Measurements from ENCODE around the gene TXNRD2.

The TXNRD2 gene

GRCh38 chr22:19847345-19847632 lies 94.3 kb downstream of the TXNRD2 start:
- Histone ChIP-seq H3K4me1 (ENCODE audit: control insufficient read depth, insufficient read depth, low read length) (peaks cover 10% of the 10 kb centered on the region), H3K27ac (ENCODE audit: insufficient read depth, low read depth, low read length, poor library complexity, severe bottlenecking) (no peak overlapping the region), H3K27me3 (ENCODE audit: control insufficient read depth, insufficient read depth, low read length, poor library complexity, severe bottlenecking) (no peaks in the 10 kb centered on the region), H3K4me3 (ENCODE audit: insufficient read depth, low read depth, low read length) (no peak overlapping the region), H3K9me3 (ENCODE audit: control insufficient read depth, low read length) (no peaks in the 10 kb centered on the region), H3K36me3 (ENCODE audit: control insufficient read depth, insufficient read depth, low read length) (peaks cover 15% of the 10 kb centered on the region)
- 94 to 95% methylated on average over 2 of the region's 2 CpGs for WGBS, 2 experiments

GRCh38 chr22:19846620-19847344 lies 94.8 kb downstream of the TXNRD2 start:
- WGBS, 2 experiments: 94% methylated on average over 9 of the region's 9 CpGs
- Histone ChIP-seq H3K4me3 (ENCODE audit: insufficient read depth, low read depth, low read length) (no peak overlapping the region), H3K4me1 (ENCODE audit: control insufficient read depth, insufficient read depth, low read length) (peaks cover 10% of the 10 kb centered on the region), H3K27me3 (ENCODE audit: control insufficient read depth, insufficient read depth, low read length, poor library complexity, severe bottlenecking) (no peaks in the 10 kb centered on the region), H3K36me3 (ENCODE audit: control insufficient read depth, insufficient read depth, low read length) (peaks cover 12% of the 10 kb centered on the region), H3K27ac (ENCODE audit: insufficient read depth, low read depth, low read length, poor library complexity, severe bottlenecking) (no peak overlapping the region), H3K9me3 (ENCODE audit: control insufficient read depth, low read length) (no peaks in the 10 kb centered on the region)

- Histone ChIP-seq H3K4me1 (ENCODE audit: control insufficient read depth, insufficient read depth, low read length) (peaks cover 10% of the 10 kb centered on the region), H3K36me3 (ENCODE audit: control insufficient read depth, insufficient read depth, low read length) (peaks cover 6% of the 10 kb centered on the region), H3K27ac (ENCODE audit: insufficient read depth, low read depth, low read length, poor library complexity, severe bottlenecking) (no peak overlapping the region), H3K9me3 (ENCODE audit: control insufficient read depth, low read length) (no peaks in the 10 kb centered on the region), H3K27me3 (ENCODE audit: control insufficient read depth, insufficient read depth, low read length, poor library complexity, severe bottlenecking) (no peaks in the 10 kb centered on the region), H3K4me3 (ENCODE audit: insufficient read depth, low read depth, low read length) (no peak overlapping the region)
- 84 to 89% methylated on average over 8 of the region's 8 CpGs for WGBS, 2 experiments
Measured at GRCh38 chr22:19845054-19845722, 96.4 kb downstream of the TXNRD2 start.

- H3K4me3 ChIP-seq (ENCODE audit: insufficient read depth, low read depth, low read length): no peak overlapping the region
- H3K27me3 ChIP-seq (ENCODE audit: control insufficient read depth, insufficient read depth, low read length, poor library complexity, severe bottlenecking): no peaks in the 10 kb centered on the region
- no peak overlapping the region for H3K27ac ChIP-seq (ENCODE audit: insufficient read depth, low read depth, low read length, poor library complexity, severe bottlenecking)
- peaks cover 6% of the 10 kb centered on the region for H3K36me3 ChIP-seq (ENCODE audit: control insufficient read depth, insufficient read depth, low read length)
- H3K4me1 ChIP-seq (ENCODE audit: control insufficient read depth, insufficient read depth, low read length): peaks cover 10% of the 10 kb centered on the region
- 92% methylated on average over 18 of the region's 18 CpGs for WGBS, 2 experiments
- no peaks in the 10 kb centered on the region for H3K9me3 ChIP-seq (ENCODE audit: control insufficient read depth, low read length)
Measured at GRCh38 chr22:19844377-19845053, 97.1 kb downstream of the TXNRD2 start.

- Histone ChIP-seq H3K4me3 (ENCODE audit: insufficient read depth, low read depth, low read length) (no peak overlapping the region), H3K9me3 (ENCODE audit: control insufficient read depth, low read length) (no peaks in the 10 kb centered on the region), H3K36me3 (ENCODE audit: control insufficient read depth, insufficient read depth, low read length) (peaks cover 6% of the 10 kb centered on the region), H3K27me3 (ENCODE audit: control insufficient read depth, insufficient read depth, low read length, poor library complexity, severe bottlenecking) (no peaks in the 10 kb centered on the region), H3K27ac (ENCODE audit: insufficient read depth, low read depth, low read length, poor library complexity, severe bottlenecking) (no peak overlapping the region), H3K4me1 (ENCODE audit: control insufficient read depth, insufficient read depth, low read length) (peaks cover 10% of the 10 kb centered on the region)
- 93 to 94% methylated on average over 11 of the region's 11 CpGs for WGBS, 2 experiments
Measured at GRCh38 chr22:19843857-19844376, 97.7 kb downstream of the TXNRD2 start.

- no peak overlapping the region for H3K4me3 ChIP-seq (ENCODE audit: insufficient read depth, low read depth, low read length)
- no peaks in the 10 kb centered on the region for H3K27me3 ChIP-seq (ENCODE audit: control insufficient read depth, insufficient read depth, low read length, poor library complexity, severe bottlenecking)
- H3K36me3 ChIP-seq (ENCODE audit: control insufficient read depth, insufficient read depth, low read length): peaks cover 6% of the 10 kb centered on the region
- H3K4me1 ChIP-seq (ENCODE audit: control insufficient read depth, insufficient read depth, low read length): peaks cover 10% of the 10 kb centered on the region
- H3K27ac ChIP-seq (ENCODE audit: insufficient read depth, low read depth, low read length, poor library complexity, severe bottlenecking): no peak overlapping the region
- 84 to 85% methylated on average over 27 of the region's 27 CpGs for whole genome bisulfite sequencing, 2 experiments
- H3K9me3 ChIP-seq (ENCODE audit: control insufficient read depth, low read length): no peaks in the 10 kb centered on the region
Measured at GRCh38 chr22:19843107-19843856, 98.3 kb downstream of the TXNRD2 start.

- 88 to 90% methylated on average over 12 of the region's 12 CpGs for WGBS, 2 experiments
Measured at GRCh38 chr22:19842393-19843106, 99.1 kb downstream of the TXNRD2 start.

GRCh38 chr22:19841641-19842392 lies 99.8 kb downstream of the TXNRD2 start:
- Histone ChIP-seq H3K4me3 (ENCODE audit: insufficient read depth, low read depth, low read length) (no peak overlapping the region), H3K9me3 (ENCODE audit: control insufficient read depth, low read length) (no peaks in the 10 kb centered on the region), H3K27ac (ENCODE audit: insufficient read depth, low read depth, low read length, poor library complexity, severe bottlenecking) (no peak overlapping the region), H3K4me1 (ENCODE audit: control insufficient read depth, insufficient read depth, low read length) (peaks cover 10% of the 10 kb centered on the region), H3K27me3 (ENCODE audit: control insufficient read depth, insufficient read depth, low read length, poor library complexity, severe bottlenecking) (no peaks in the 10 kb centered on the region), H3K36me3 (ENCODE audit: control insufficient read depth, insufficient read depth, low read length) (no peaks in the 10 kb centered on the region)
- WGBS, 2 experiments: 93% methylated on average over 8 of the region's 8 CpGs

More at GRCh38 chr22:19842393-19843106, 99.1 kb downstream of the TXNRD2 start:
- Histone ChIP-seq H3K9me3 (ENCODE audit: control insufficient read depth, low read length) (no peaks in the 10 kb centered on the region), H3K36me3 (ENCODE audit: control insufficient read depth, insufficient read depth, low read length) (peaks cover 6% of the 10 kb centered on the region), H3K27me3 (ENCODE audit: control insufficient read depth, insufficient read depth, low read length, poor library complexity, severe bottlenecking) (no peaks in the 10 kb centered on the region), H3K27ac (ENCODE audit: insufficient read depth, low read depth, low read length, poor library complexity, severe bottlenecking) (no peak overlapping the region), H3K4me1 (ENCODE audit: control insufficient read depth, insufficient read depth, low read length) (peaks cover 10% of the 10 kb centered on the region), H3K4me3 (ENCODE audit: insufficient read depth, low read depth, low read length) (no peak overlapping the region)

GRCh38 chr22:19840955-19841640 lies 100.5 kb downstream of the TXNRD2 start:
- Histone ChIP-seq H3K36me3 (ENCODE audit: control insufficient read depth, insufficient read depth, low read length) (no peaks in the 10 kb centered on the region), H3K4me1 (ENCODE audit: control insufficient read depth, insufficient read depth, low read length) (peaks cover 10% of the 10 kb centered on the region), H3K27ac (ENCODE audit: insufficient read depth, low read depth, low read length, poor library complexity, severe bottlenecking) (no peak overlapping the region), H3K4me3 (ENCODE audit: insufficient read depth, low read depth, low read length) (no peak overlapping the region), H3K9me3 (ENCODE audit: control insufficient read depth, low read length) (no peaks in the 10 kb centered on the region), H3K27me3 (ENCODE audit: control insufficient read depth, insufficient read depth, low read length, poor library complexity, severe bottlenecking) (no peaks in the 10 kb centered on the region)
- 89 to 96% methylated on average over 6 of the region's 6 CpGs for WGBS, 2 experiments
